Keratinocyte (primary cell): ENCODE results near the gene MST1. TPM values are rescaled to one million over a fixed set of nuclear protein-coding genes. Genes with fewer than 3 reads are reported as not detected.

Source experiments
- DNase-seq: peaks from one replicate; pipeline ENCODE4 v3.0.0-alpha.2; 2011; ENCODE audit warnings: low read depth, missing footprints, low spot score
- FAIRE-seq: peaks from 2 replicates; lab custom pipeline; 2011; peaks lifted over from hg19 to GRCh38; lab: Jason Lieb, UNC
- H2AFZ ChIP-seq: 2 replicates; pipeline ENCODE4 v1.6.0; 2012; ENCODE audit warnings: low read length, control low read depth, inconsistent platforms; ENCODE audit not compliant: control insufficient read depth
- H3K27ac ChIP-seq: 2 replicates; pipeline ENCODE4 v1.5.1; 2011; ENCODE audit warnings: low read length; ENCODE audit not compliant: control insufficient read depth, insufficient read depth
- H3K27me3 ChIP-seq: 3 replicates; pipeline ENCODE4 v1.6.0; 2011; ENCODE audit warnings: low read length; ENCODE audit not compliant: control insufficient read depth, insufficient read depth; ENCODE audit errors: extremely low read depth
- H3K36me3 ChIP-seq, 2 experiments: 2 replicates in 1 of 2; 3 replicates in 1 of 2; pipeline ENCODE4 v1.5.1; 2011; ENCODE audit warnings: low read length in 2 of 2, mild to moderate bottlenecking in 1 of 2; ENCODE audit not compliant: control insufficient read depth in 2 of 2, insufficient read depth in 2 of 2; ENCODE audit errors: extremely low read depth in 1 of 2
- H3K4me1 ChIP-seq: 3 replicates; pipeline ENCODE4 v1.5.1; 2011; ENCODE audit warnings: low read length; ENCODE audit not compliant: control insufficient read depth, insufficient read depth; ENCODE audit errors: extremely low read depth
- H3K4me2 ChIP-seq: 3 replicates; pipeline ENCODE4 v1.6.0; 2011; ENCODE audit warnings: low read depth, low read length; ENCODE audit not compliant: control insufficient read depth, insufficient read depth; ENCODE audit errors: extremely low read depth
- H3K4me3 ChIP-seq, 3 experiments: fragments of 200-600 bp in 1 of 3; sonication (generic) in 1 of 3; 2 replicates in 2 of 3; 3 replicates in 1 of 3; pipeline ENCODE4 v1.5.1; 2011 to 2016; ENCODE audit warnings: low read length in 3 of 3, mild to moderate bottlenecking in 3 of 3, control low read depth in 2 of 3, inconsistent platforms in 1 of 3, low read depth in 1 of 3, mixed read lengths in 1 of 3, mixed run types in 1 of 3, moderate library complexity in 1 of 3; ENCODE audit not compliant: control insufficient read depth in 2 of 3, insufficient read depth in 2 of 3; ENCODE audit errors: extremely low read depth in 1 of 3
- H3K79me2 ChIP-seq: 2 replicates; pipeline ENCODE4 v1.6.0; 2012; ENCODE audit warnings: low read length; ENCODE audit not compliant: control insufficient read depth, insufficient read depth
- H3K9ac ChIP-seq: 3 replicates; pipeline ENCODE4 v1.6.0; 2011; ENCODE audit warnings: low read length; ENCODE audit not compliant: control insufficient read depth, insufficient read depth; ENCODE audit errors: extremely low read depth
- H3K9me1 ChIP-seq: 3 replicates; pipeline ENCODE4 v1.6.0; 2011; ENCODE audit warnings: low read length; ENCODE audit not compliant: control insufficient read depth, insufficient read depth; ENCODE audit errors: extremely low read depth
- H3K9me3 ChIP-seq: 2 replicates; pipeline ENCODE4 v1.5.1; 2012; ENCODE audit warnings: low read depth, low read length; ENCODE audit not compliant: control insufficient read depth
- H4K20me1 ChIP-seq: 3 replicates; pipeline ENCODE4 v1.6.0; 2011; ENCODE audit warnings: low read length; ENCODE audit not compliant: control insufficient read depth, insufficient read depth; ENCODE audit errors: extremely low read depth
- EZH2 ChIP-seq: IDR thresholded peaks from one replicate; pipeline ENCODE4 v1.6.1; 2012; ENCODE audit warnings: inconsistent platforms, mild to moderate bottlenecking, low read length, moderate library complexity
- dilution Hi-C: fragments of 300-500 bp; cut with MboI; formaldehyde crosslinking; loops from one replicate; pipeline ENCODE4 v1.7.0; 2020; ENCODE audit warnings: low sequenced_read_pairs; ENCODE audit not compliant: extremely low pct_ligation_motif_present
- polyA plus RNA-seq, 5 experiments: library from polyadenylated mRNA; depleted of rRNA in 3 of 5; stranded (reverse) in 3 of 5; stranded (forward) in 1 of 5; unstranded in 1 of 5; fragments of >200 nt; gene quantifications; 1 replicate in 1 of 5; 2 replicates in 3 of 5; 3 replicates in 1 of 5; pipeline versions ENCODE4 v1.2.1 to v1.2.3, GENCODE V29; 2011 to 2012; ENCODE audit warnings: missing spikeins in 2 of 5, low read depth in 1 of 5, low replicate concordance in 1 of 5
- TF ChIP-seq, protein P1 (sequence below), 3 experiments: IDR thresholded peaks in 1 of 3; conservative IDR thresholded peaks in 1 of 3; optimal IDR thresholded peaks in 1 of 3; 2 replicates in 2 of 3; 3 replicates in 1 of 3; pipeline versions ENCODE3 to v1.5.1; 2011; ENCODE audit warnings: low read length in 3 of 3, mild to moderate bottlenecking in 3 of 3, moderate library complexity in 2 of 3, control low read depth in 1 of 3, inconsistent platforms in 1 of 3; ENCODE audit not compliant: insufficient read depth in 2 of 3; ENCODE audit errors: extremely low read depth in 1 of 3

The MST1 gene
- polyA plus RNA-seq, 1 donor (not counting 4 experiments of a cell fraction or from before 2014, with no cell fraction given) = 5.2 TPM

DNA sequence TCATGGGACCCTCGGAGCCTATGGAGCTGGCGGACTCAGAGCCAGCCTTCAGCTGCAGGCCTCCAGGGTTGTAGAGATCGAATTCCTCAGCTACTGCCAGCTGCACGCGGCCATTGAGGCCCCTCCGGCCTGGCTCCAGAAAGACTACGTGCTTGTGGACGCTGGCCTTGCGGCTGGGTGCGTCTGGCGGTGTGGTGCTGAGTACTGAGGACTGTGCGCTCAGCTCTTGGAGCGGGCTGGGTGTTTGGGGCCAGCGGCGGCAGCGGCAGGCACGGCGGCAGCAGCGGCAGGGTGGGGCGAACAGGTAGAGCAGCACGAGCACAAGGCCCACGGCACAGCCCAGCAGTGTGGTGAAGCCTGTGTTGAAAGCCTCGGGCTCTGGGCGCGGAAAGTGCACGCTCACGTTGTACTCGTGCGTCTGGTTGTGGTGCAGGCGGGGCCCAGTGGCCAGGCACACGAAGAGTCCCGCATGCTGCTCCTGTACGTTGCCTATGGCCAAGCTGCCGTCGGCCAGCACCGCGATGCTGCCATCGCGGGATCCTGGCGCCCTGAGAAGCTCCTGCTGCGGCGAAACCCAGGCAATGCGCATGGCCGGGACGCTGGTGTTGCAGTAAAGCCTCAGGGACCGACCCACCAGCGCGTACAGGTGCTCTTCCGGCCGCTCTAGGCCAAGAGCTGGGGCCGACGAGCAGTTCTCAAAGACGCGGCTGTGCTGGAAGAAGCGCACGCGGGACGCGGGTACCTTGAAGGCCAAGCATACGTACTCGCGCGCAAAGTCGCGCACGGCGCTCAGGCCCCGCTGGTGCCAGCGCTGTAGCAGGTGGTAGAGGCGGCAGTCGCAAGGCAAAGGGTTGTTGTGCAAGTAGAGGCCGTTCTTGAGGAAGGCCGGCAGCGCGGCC is 28.9 kb upstream of the MST1 start:
- FAIRE-seq (no peak), DNase-seq (no peak)
- Histone ChIP-seq H4K20me1 (peaks cover 14% of the 10 kb centered on the region), H3K4me2 (peak overlapping the region; percentile 83), H3K27ac (no peak overlapping the region), H3K4me1 (peaks cover 25% of the 10 kb centered on the region), H3K9me1 (no peaks in the 10 kb centered on the region), H3K79me2 (peaks cover 12% of the 10 kb centered on the region), H3K27me3 (no peaks in the 10 kb centered on the region), H3K9ac (no peak overlapping the region), H3K36me3 (peaks cover 23 to 27% of the 10 kb centered on the region in 2 experiments), H2AFZ (no peak overlapping the region), H3K4me3 (no peak overlapping the region), H3K9me3 (no peaks in the 10 kb centered on the region)
- TF ChIP-seq EZH2 = no peak
- TF ChIP-seq, protein P1, sequence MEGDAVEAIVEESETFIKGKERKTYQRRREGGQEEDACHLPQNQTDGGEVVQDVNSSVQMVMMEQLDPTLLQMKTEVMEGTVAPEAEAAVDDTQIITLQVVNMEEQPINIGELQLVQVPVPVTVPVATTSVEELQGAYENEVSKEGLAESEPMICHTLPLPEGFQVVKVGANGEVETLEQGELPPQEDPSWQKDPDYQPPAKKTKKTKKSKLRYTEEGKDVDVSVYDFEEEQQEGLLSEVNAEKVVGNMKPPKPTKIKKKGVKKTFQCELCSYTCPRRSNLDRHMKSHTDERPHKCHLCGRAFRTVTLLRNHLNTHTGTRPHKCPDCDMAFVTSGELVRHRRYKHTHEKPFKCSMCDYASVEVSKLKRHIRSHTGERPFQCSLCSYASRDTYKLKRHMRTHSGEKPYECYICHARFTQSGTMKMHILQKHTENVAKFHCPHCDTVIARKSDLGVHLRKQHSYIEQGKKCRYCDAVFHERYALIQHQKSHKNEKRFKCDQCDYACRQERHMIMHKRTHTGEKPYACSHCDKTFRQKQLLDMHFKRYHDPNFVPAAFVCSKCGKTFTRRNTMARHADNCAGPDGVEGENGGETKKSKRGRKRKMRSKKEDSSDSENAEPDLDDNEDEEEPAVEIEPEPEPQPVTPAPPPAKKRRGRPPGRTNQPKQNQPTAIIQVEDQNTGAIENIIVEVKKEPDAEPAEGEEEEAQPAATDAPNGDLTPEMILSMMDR (optimal IDR thresholded peaks at IDR 0.05 in 1 of 3, IDR thresholded peaks at IDR 0.05 in 1 of 3, conservative IDR thresholded peaks at IDR 0.05 in 1 of 3; ENCODE audit: extremely low read depth in 1 of 3, insufficient read depth in 2 of 3, low read length in 3 of 3) = no peak
- dilution Hi-C loops = no loop called here

DNA sequence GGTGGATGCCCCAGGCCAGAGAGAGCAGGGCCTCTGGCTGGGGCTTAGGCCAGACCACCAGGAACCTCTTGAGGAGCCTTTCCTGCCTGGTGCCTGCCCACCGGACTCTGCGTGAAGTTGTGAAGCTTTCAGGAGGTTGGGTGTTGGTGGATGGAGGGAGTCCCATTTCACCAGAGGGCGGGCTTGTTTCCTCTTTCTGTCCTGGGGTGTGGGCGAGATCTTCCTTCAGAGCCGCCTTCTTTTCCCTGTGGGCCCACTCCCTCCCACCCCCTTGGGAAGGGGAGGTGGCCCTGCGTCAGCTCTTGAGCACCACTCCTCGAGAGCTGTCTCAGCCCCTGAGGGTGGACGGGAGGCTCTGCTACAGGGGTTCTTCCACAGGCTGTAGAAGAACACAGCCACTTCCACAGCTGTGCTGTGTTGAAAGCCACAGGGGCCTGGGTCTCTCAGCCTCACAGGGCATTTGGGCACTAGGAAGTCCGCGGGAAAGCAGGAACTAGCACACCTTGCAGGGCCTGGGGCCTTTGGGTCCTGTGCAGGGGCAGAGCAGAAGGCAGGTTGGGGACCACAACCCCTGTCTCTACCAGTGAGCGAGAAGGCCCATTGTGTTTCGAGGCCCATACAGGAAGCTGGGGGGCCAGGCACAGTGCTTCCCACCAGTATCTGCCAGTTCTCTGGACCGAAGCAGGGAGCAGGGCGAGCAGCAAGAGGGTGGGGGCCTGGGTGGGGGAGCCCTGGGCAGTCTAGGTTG is 28.1 kb upstream of the MST1 start:
- Histone ChIP-seq H3K27me3 (no peaks in the 10 kb centered on the region), H3K9ac (no peak overlapping the region), H2AFZ (no peak overlapping the region), H3K79me2 (peaks cover 3% of the 10 kb centered on the region), H3K4me3 (no peak overlapping the region), H3K9me3 (no peaks in the 10 kb centered on the region), H3K27ac (no peak overlapping the region), H3K9me1 (no peaks in the 10 kb centered on the region), H4K20me1 (peaks cover 14% of the 10 kb centered on the region), H3K4me1 (peaks cover 20% of the 10 kb centered on the region), H3K36me3 (peaks cover 18 to 27% of the 10 kb centered on the region in 2 experiments), H3K4me2 (no peak overlapping the region)
- no peak for TF ChIP-seq EZH2
- TF ChIP-seq, protein P1 (optimal IDR thresholded peaks at IDR 0.05 in 1 of 3, IDR thresholded peaks at IDR 0.05 in 1 of 3, conservative IDR thresholded peaks at IDR 0.05 in 1 of 3; ENCODE audit: extremely low read depth in 1 of 3, insufficient read depth in 2 of 3, low read length in 3 of 3) = no peak
- FAIRE-seq (no peak), DNase-seq (no peak)
- dilution Hi-C loops = no loop called here
